GM19351 (cell line): ENCODE results near the gene SLC11A2.
"Not testable (repeated sequence)": the region's sequence is repeated elsewhere in the genome, so short reads cannot be mapped to it uniquely, and the experiment has no call there.

ENCODE experiments used
- ATAC-seq: cut with Tn5 transposase; IDR thresholded peaks from one replicate; pipeline ENCODE4 v1.9.1; 2021; ENCODE audit warnings: mild to moderate bottlenecking, moderate library complexity; ENCODE audit not compliant: unreplicated experiment

SLC11A2 gene

DNA sequence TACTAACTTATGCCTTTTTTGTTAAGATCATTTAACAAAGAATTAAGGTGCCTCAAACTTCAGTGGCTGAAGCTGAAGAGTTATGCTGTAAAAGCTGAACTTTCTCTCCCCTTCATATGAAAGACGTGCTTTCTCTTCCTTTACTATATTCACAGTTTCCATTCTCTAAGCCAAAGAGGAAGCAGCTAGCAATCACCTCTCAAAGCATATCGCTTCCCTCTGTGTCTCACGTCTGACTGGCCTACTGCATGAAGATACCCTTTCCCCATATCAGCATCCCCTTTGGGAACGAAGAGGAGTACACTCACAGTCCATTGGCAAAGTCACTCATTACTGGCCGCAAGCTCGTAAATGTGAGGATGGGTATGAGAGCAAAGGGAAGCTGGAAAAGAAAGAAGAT is 34.9 kb downstream of the SLC11A2 start:
- no peak for ATAC-seq

DNA sequence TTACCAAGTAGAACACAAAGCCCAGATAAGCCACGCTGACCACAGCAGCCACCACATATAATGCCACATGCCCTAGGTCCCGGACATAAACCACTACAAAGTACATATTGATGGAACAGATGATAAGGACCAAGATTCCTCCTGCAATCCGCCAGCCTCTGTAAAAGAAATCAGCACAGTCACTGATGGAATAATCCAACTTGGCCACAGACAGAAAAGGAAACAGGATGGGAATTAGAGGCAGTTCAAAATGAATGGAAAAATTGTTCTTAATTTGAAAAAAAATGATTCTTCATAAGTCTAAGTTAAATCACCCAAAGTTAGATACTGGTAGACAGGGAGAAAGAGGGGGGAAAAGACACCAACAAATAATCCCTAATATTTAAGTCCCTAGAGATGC is 35.4 kb downstream of the SLC11A2 start:
- no peak for ATAC-seq

DNA sequence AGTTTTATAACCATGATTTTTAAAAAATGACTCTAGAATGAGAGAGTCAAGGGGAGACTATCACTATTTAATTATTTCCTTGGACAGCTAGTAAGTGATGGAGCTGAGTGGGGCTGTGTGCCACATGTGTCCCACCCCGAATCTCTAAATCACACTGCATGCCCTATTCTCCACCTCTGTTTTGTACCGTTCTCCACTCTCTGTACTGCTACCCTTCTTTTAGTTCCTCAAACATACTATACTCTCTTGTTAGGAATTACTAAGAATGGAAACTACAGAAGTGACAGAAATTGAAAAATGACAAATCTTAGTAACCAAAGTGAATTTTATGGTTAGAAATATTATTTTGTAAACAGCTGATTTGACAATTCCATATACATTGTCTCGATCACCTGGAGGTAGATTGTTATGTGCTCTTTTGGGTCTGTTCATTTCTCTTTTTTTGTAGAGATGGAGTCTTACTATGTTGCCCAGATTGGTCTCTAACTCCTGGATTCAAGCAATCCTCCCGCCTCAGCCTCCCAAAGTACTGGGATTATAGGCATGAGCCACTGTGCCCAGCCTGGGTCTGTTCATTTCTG is 35.9 kb downstream of the SLC11A2 start:
- ATAC-seq: no peak

DNA sequence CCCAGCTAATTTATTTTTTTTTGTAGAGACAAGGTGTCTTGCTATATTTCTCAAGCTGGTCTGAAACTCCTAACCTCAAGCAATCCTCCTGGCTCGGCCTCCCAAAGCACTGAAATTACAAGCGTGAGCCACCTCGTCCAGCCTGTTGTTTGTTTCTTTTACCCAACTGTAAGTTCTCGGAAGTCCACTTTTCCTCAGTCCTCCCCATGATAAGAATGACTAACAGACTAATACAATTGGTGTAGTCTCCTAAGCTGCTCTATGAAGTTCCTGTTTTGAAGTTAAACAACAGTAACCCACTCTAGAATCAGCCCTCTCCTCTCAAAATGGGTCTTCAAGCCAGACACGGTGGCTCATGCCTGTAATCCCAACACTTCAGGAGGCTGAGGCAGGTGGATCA is 37.3 kb downstream of the SLC11A2 start:
- no peak for ATAC-seq

DNA sequence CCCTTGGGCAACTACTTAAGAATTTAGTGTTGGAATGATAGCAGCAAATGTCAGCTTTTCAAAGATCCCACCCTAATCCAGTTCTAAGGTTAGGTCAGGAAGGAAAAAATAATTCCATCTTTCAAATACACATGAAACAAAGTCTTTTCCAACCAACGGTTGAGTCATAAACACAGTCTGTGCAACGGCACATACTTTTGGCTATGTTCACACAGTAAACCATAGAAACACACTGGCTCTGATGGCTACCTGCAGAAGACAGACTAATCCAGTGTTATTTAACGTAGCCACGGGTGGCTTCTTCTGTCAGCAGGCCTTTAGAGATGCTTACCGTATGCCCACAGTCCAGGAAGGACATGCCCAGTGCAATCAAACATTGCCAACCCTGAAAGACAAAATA is 38.1 kb downstream of the SLC11A2 start:
- ATAC-seq: no peak

DNA sequence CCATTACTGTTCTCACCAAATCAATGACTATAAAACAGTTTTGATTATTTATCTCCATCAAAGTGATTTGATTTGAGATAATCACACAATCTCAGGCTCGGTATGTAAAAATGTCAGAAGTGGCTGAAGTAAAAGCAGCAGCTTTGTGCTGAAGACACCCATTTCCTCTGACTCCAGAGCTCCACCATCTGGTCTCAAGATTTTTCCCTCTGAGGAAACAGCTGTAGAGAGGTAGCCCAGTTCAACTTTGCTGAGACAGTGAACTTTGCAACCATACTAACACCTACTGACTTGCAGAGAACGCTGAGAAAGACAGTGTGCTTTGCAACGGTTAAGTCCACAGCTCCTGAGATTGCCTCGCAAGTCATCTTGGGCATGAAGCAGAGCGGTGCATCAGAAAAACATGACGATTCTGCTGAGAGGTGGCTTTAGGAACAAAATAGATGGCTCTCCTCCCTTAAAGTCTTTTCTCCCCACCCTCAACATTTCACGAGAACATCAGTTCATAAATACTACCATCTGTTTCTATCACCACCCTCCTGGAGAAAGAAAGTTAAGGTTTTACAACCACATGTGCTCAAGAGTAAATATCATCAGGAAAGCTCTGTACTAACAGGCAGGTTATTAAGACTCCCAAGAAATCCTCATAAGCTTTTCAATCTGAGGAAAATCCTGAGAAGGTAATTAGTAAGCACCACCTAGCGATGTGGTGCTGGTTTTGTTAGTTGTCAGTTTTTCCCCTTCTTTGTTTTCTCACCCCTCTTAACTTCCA is 39.0 kb downstream of the SLC11A2 start:
- no peak for ATAC-seq

DNA sequence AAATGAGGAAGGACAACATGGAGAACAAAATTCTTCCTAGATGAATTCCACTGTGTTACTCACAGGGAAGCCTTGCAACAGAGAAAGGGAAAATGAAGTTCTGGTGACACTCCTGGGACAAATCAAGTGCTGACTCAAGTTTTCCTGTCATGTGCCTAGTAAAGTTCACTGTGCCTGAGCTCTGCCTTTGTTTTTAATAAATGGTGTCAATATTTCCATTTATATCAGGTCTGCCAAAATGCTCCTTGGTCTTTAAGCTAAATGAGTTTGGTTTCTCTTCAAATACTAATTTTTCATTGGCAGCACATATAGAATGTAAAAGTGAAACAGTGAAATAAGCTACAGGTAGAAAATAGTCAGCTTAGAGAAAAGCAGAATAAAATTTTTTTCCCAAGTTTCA is 40.9 kb downstream of the SLC11A2 start:
- ATAC-seq: no peak

DNA sequence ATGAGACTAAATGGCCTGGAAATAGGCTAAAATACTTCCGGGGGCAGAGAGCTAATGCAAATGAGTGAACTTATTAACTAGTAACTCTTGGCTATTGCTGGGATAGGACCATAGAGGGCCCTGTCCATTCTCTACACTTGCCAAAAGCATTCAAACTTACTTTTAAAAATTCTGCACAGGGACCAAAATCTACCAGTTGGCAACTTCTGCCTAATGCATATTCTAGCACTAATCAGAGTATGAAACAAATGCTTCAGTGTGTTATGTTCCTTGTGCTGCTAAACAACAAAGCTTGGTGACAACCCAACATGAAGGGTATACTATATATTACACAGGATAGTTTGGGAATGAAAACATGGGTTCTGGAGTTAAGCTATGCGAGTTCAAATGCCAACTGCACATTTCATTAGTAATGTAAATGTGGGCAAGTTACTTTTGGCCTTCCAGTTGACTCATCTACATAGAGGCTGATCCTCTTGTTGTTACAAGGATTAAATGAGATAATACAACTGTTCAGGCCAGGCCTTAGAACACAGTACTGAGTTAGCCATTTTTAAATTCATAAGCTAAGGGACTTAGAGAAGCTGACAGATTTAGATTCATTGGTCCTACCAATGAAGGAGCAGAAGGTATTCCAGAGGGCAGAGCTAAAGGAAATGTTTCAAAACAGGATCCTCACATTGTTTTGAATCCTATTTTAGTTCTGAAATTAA is 41.4 kb downstream of the SLC11A2 start:
- ATAC-seq: no peak

DNA sequence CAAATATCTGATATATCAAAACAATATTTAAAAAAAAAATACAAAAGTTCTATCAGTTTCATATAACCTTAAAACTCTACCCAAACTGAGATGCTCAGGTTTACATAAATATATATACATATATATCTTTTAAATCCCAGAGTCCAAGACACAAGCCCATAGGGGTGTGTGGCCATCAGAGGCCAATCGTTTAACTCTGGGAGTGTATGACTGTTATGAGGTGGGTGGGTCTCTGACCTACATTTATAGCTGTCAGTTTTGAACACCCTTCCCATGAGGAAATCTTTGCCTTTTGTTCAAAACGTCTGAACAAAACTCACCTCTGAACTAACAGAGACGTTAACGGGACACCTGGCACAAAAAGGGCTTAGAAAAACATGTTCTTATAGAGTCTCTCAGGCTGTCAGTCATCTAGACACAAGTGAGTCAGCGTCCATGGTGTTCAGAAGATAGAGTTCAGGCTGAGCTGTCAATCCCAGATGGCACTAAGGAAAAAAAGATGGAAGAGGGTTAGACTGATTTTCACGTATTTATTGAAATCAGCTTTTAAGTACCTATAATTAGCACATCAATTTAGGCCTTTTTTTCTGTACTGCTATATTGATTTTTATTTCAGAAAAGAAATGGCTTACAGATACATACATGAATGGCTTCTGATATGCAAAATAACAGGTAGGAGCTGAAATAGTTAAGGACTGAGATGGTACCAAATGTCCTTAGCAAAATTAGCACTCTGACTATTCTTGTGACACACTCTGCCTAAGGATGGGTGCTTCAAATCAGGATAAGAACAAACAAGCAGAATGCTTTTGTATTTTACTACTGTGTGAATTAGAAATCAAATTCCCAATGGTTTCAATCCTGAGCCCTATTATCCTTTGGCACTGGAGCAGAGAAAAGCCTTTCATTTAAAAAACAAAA is 44.6 kb downstream of the SLC11A2 start:
- ATAC-seq: no peak

DNA sequence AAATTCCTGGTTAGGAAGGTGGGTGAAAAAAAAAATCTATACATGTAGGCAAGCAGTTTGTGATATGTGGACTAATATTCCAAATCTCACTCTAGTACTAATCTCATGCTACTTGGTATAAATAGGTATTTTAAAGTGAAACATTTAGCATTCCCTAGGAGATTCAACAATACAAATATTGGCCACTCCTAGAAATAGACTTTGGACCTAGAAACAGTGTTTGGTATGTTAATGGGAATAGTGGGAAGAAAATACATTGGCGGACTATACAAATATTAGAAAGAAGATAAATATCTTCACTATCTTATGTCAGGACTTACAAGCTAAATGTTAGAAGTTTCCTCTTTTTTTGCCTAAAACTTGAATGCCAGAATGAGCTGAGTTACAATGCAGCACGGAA is 45.6 kb downstream of the SLC11A2 start:
- ATAC-seq: no peak

DNA sequence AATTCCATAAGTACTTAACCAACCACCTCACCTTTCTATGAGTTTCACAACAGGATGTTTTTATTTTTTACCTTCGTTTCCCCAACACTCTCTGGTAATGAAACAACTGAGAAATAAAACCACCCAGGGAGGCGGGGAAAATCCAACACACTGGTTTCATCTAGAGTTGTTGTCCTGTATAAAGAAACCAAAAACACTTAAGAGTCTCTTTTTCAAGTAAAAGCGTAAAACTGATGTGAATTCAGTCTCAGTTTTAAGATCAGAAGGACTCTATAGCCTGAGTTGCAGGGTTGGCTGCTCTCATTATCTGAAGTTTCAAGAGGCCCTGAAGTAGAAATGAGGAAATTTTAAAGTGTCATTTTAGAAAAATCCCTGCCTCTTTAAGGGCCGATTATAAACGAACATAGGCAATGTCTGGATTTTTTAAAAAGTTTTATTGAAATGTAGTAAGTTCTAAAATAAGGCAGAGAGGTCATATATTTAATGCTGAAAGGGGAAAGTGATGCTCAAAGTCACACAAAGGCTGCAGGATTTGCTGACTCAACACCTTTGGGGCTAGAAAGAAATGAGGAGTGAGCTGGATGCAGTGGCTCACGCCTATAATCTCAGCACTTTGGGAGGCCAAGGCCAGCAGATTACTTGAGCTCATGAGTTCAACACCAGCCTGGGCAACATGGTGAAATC is 46.7 kb downstream of the SLC11A2 start:
- no peak for ATAC-seq

DNA sequence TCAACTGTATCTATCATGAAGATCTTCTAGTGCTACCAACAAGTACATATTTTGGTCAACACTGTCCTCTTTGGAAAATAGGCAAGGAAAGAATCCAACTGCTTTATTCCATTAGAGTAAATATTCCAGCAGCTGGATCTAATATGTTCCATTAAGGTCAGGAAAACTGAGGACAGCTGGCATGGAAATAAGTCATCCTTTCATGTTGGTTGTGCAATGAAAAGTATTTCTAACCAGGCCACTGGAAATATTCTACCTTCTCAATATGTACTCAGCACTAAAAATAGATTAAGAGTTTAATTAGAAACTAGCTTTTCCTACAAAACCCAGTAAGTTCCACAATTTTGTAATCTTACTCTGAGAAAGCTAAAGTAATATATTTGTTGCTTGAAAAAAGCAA is 54.2 kb downstream of the SLC11A2 start:
- no peak for ATAC-seq

DNA sequence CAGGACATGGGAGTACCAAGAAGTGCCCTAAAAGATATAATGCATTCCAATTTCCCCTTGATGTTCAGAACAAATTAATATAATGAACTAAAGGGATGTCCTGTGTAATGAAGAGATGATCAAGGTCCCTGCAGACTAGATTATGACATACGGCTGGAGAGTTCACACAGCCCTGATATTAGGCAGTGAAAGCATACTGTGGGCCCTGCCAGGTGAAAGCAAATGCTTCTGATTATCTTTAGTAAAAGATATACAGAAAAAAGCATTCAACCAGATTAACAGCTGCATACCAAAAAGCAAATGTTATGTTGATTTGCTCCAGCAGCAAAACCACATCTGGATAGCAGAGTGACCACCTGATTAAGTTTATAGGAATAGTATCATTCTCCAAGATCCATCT is 61.8 kb downstream of the SLC11A2 start:
- ATAC-seq: no peak

DNA sequence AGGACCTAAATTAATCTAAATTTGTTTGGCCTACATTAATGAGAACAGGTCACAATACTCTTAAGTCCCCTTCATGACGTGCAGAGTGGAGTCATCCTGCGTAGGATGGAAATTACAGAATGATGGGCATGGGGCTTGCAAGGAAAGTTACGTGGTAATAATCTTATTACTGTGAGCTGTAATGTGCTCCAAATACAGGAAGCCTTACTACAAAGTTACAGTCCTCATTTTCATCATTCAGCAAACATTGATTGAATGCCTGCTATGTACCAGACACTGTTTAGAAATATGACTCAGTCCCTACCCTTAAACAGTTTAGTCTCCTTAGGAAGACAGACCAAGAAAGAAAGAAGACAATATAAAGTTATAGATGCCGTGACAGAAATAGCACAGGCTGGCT is 64.5 kb downstream of the SLC11A2 start:
- no peak for ATAC-seq

DNA sequence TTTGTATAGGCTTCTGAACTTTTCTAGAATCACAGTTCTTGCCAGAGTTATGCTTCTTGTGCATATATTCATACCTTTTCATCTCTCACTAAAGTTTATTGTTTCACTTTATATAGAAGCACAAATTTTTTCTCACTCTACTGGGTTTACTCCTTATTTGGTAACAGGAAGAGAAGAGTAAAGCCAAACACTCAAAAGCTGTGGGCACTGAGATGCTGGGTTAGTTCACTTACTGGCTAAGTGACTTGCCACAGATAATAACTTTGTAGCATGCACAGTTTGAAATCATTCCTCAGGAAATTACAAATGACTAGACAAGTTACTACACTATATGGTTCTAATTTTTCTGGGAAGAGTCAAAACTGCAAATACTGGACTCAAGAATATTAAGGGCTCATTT is 66.1 kb downstream of the SLC11A2 start:
- ATAC-seq: no peak

DNA sequence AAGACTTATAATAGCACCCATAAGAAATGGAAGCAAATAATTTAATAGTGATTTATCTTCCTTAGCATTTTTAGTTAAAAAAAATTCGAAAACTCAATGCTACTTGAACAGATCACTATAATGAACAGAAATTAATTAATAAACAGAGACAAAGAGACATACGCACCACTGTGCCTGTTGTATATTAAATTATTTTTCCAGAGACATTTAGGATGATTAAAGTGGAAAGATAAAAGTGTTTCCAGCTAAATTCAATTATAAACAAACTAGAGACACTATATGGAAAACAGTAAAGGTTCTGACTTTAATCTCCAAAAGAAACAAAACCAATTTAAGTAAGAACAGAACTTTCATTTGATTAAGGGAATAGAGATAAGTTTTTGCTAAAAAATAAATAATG is 70.5 kb downstream of the SLC11A2 start:
- no peak for ATAC-seq

DNA sequence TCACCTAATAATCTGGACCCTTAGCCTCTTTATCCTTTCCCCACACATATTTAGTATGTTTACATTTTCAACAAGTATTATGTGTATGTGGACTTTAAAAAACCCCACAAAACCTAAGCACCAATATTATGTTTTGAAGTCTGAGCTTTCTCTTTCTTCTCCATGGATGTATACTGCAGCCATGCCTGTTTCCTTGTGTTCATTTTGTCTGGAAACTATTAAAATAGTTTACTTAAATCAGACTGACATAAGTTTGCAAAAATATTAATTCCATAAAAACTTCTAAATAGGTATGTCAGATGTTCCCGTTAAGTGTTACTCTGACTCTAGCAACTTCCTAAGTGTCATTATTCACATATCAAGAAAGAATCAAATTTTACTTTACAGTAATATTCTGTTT is 70.9 kb downstream of the SLC11A2 start:
- no peak for ATAC-seq

DNA sequence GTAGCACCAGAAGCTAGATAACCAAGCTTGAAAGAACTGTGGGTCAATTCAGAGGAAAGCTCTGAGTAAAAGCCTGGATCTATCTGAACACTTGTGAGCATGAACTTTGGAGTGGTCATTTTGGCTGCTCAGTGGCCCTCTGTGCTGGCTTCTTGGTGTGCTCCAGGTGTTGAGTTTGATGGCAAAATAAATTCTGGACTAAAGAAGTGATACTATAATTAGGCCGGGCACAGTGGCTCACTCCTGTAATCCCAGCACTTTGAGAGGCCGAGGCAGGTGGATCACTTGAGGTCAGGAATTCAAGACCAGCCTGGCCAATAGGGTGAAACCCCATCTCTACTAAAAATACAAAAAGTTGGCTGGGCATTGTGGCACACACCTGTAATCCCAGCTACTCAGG is 71.4 kb downstream of the SLC11A2 start:
- not testable (repeated sequence) for ATAC-seq

DNA sequence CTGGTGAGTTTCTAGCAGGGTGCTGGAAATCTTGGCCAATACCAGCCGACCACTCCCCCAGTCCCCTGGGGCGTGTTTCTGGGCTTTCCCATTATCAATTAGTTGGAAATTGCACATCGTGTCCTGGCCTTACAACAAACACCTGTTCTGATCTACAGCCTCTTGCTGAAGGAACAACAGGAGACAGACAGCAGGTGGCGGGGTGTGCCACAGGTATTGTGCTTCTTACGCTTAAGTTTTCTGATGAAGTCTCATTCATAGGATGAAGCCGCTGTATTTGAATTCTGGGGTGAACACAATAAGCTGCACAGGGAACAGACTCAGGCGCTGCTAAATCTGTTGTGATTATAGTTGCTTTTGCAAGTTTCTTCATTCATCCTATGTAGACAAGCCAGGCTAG is 73.1 kb downstream of the SLC11A2 start:
- no peak for ATAC-seq

DNA sequence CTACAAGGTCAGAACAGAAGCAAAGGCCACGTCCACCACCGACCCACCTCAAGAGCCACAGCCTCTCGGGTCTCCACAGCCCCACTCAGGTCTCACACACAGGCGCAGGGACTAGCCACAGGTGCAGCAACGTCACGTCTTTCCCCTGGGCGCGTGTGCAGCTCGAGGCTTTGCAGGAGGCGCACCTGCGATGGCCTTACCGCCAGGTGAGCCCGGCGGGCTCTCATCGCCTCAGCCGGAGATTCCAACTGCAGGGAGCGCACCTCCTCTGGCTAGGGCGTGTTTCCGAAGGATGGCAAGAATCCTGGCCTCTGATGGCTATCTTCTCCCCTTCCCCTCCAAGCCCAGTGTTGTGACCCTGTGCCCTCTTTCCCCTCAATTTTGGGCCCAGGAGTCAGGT is 73.7 kb downstream of the SLC11A2 start, which contains the start of gene HIGD1C:
TSS of gene HIGD1C (plus strand) at position 35 of the 400 bp plus-strand sequence. CDS start 1,455 bp downstream, outside the sequence.
- ATAC-seq: no peak
